GM12878 (cell line): ENCODE results near the gene OR10J4.

Experiments
- BACH1 ChIP-seq: fragments of 450-650 bp; IDR thresholded peaks from 2 replicates; pipeline ENCODE4 v1.6.1; 2017; ENCODE audit warnings: mild to moderate bottlenecking, borderline replicate concordance
- CREM ChIP-seq: IDR thresholded peaks from 2 replicates; pipeline ENCODE4 v1.6.1; 2014; ENCODE audit warnings: antibody characterized with exemption, low read depth
- FOXM1 ChIP-seq: IDR thresholded peaks from 2 replicates; pipeline ENCODE4 v1.6.1; 2012; ENCODE audit warnings: low read depth, mild to moderate bottlenecking, inconsistent platforms, low read length, moderate library complexity
- POLR2A ChIP-seq: IDR thresholded peaks from 2 replicates; pipeline ENCODE4 v1.6.1; 2011; ENCODE audit warnings: low read depth, mild to moderate bottlenecking, low read length
- SP1 ChIP-seq: IDR thresholded peaks from one replicate; pipeline ENCODE4 v1.6.1; 2011; ENCODE audit warnings: low read depth, low read length
- YY1 ChIP-seq: IDR thresholded peaks from 2 replicates; pipeline ENCODE4 v1.6.1; 2011; ENCODE audit warnings: low read depth, mild to moderate bottlenecking, low read length
- TF ChIP-seq, protein P1 (sequence below): IDR thresholded peaks from 2 replicates; pipeline ENCODE4 v1.6.1; 2012; ENCODE audit warnings: low read depth, low read length, improper control_type of control experiment
- TF ChIP-seq, protein P2 (sequence below), 3 experiments: IDR thresholded peaks in 2 of 3; conservative IDR thresholded peaks in 1 of 3; 2 replicates each; pipeline ENCODE4 v1.5.1; 2011; ENCODE audit warnings: low read depth in 3 of 3, low read length in 3 of 3, mild to moderate bottlenecking in 3 of 3, control low read depth in 2 of 3, moderate library complexity in 2 of 3, inconsistent platforms in 1 of 3, mixed read lengths in 1 of 3; ENCODE audit not compliant: control insufficient read depth in 2 of 3, insufficient read depth in 1 of 3; ENCODE audit errors: extremely low read depth in 1 of 3
- TF ChIP-seq, protein P3 (sequence below): IDR thresholded peaks from 2 replicates; pipeline ENCODE4 v1.6.1; 2012; ENCODE audit warnings: low read depth, low read length, improper control_type of control experiment
- TF ChIP-seq, protein P4 (sequence below): fragments of 450-650 bp; IDR thresholded peaks from 2 replicates; pipeline ENCODE4 v1.6.1; 2016; ENCODE audit warnings: mild to moderate bottlenecking, moderate library complexity, borderline replicate concordance

DNA sequence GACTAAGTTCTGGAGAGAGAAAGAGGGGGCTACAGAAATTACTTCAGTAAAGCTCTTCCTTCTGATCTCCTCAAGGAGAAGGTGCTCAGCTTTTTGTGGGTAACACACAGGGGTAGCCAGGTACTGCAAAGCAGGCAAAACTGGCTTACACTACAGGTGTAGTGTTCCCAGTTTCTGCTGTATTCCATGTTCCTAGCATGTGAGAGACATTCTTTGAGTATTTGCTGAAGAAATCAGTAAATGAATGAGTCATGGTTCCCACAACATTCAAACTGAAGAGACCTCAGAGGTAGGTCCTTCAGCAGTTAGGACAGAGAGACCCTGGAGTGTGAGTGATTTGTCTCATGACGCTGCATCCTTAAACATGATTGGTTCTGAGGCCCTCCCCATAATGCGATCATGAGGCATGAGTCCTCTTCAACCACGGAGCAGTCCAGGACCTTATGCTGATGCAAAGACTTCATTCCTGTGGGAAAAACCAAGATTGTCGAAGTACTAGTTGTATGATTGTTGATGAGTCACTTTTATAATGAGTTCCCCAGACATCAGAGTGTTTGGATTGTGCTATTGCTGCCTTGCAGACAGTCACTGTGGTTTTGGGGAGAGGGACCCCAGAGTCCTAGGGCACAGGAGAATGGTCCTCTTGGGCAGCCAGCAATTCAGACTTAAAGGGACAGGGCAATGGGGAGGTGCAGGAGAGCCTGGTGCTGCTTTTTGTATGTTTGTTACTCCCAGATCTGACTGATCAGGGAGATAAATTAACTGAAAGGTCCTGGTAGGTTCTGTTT lies 2.7 kb upstream of the OR10J4 start:
- TF ChIP-seq FOXM1, result no peak
- no peak for TF ChIP-seq CREM
- TF ChIP-seq, protein P1, sequence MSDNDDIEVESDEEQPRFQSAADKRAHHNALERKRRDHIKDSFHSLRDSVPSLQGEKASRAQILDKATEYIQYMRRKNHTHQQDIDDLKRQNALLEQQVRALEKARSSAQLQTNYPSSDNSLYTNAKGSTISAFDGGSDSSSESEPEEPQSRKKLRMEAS, result no peak
- no peak for TF ChIP-seq YY1
- TF ChIP-seq, protein P2, sequence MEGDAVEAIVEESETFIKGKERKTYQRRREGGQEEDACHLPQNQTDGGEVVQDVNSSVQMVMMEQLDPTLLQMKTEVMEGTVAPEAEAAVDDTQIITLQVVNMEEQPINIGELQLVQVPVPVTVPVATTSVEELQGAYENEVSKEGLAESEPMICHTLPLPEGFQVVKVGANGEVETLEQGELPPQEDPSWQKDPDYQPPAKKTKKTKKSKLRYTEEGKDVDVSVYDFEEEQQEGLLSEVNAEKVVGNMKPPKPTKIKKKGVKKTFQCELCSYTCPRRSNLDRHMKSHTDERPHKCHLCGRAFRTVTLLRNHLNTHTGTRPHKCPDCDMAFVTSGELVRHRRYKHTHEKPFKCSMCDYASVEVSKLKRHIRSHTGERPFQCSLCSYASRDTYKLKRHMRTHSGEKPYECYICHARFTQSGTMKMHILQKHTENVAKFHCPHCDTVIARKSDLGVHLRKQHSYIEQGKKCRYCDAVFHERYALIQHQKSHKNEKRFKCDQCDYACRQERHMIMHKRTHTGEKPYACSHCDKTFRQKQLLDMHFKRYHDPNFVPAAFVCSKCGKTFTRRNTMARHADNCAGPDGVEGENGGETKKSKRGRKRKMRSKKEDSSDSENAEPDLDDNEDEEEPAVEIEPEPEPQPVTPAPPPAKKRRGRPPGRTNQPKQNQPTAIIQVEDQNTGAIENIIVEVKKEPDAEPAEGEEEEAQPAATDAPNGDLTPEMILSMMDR (IDR thresholded peaks at IDR 0.05 in 2 of 3, conservative IDR thresholded peaks at IDR 0.05 in 1 of 3; ENCODE audit: control insufficient read depth in 2 of 3, extremely low read depth in 1 of 3, insufficient read depth in 1 of 3, low read depth in 3 of 3, low read length in 3 of 3), result no peak
- no peak for TF ChIP-seq BACH1
- TF ChIP-seq, protein P3, sequence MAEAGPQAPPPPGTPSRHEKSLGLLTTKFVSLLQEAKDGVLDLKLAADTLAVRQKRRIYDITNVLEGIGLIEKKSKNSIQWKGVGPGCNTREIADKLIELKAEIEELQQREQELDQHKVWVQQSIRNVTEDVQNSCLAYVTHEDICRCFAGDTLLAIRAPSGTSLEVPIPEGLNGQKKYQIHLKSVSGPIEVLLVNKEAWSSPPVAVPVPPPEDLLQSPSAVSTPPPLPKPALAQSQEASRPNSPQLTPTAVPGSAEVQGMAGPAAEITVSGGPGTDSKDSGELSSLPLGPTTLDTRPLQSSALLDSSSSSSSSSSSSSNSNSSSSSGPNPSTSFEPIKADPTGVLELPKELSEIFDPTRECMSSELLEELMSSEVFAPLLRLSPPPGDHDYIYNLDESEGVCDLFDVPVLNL, result no peak
- TF ChIP-seq POLR2A, result no peak
- TF ChIP-seq SP1, result no peak
- TF ChIP-seq, protein P4, sequence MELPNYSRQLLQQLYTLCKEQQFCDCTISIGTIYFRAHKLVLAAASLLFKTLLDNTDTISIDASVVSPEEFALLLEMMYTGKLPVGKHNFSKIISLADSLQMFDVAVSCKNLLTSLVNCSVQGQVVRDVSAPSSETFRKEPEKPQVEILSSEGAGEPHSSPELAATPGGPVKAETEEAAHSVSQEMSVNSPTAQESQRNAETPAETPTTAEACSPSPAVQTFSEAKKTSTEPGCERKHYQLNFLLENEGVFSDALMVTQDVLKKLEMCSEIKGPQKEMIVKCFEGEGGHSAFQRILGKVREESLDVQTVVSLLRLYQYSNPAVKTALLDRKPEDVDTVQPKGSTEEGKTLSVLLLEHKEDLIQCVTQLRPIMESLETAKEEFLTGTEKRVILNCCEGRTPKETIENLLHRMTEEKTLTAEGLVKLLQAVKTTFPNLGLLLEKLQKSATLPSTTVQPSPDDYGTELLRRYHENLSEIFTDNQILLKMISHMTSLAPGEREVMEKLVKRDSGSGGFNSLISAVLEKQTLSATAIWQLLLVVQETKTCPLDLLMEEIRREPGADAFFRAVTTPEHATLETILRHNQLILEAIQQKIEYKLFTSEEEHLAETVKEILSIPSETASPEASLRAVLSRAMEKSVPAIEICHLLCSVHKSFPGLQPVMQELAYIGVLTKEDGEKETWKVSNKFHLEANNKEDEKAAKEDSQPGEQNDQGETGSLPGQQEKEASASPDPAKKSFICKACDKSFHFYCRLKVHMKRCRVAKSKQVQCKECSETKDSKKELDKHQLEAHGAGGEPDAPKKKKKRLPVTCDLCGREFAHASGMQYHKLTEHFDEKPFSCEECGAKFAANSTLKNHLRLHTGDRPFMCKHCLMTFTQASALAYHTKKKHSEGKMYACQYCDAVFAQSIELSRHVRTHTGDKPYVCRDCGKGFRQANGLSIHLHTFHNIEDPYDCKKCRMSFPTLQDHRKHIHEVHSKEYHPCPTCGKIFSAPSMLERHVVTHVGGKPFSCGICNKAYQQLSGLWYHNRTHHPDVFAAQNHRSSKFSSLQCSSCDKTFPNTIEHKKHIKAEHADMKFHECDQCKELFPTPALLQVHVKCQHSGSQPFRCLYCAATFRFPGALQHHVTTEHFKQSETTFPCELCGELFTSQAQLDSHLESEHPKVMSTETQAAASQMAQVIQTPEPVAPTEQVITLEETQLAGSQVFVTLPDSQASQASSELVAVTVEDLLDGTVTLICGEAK, result no peak
